Measurements from ENCODE around the gene YAP1. TPM values are rescaled to one million over a fixed set of nuclear protein-coding genes. Genes with fewer than 3 reads are reported as not detected.

YAP1 gene
- total RNA-seq, 1 donor from 2014 or later: 129 TPM

DNA sequence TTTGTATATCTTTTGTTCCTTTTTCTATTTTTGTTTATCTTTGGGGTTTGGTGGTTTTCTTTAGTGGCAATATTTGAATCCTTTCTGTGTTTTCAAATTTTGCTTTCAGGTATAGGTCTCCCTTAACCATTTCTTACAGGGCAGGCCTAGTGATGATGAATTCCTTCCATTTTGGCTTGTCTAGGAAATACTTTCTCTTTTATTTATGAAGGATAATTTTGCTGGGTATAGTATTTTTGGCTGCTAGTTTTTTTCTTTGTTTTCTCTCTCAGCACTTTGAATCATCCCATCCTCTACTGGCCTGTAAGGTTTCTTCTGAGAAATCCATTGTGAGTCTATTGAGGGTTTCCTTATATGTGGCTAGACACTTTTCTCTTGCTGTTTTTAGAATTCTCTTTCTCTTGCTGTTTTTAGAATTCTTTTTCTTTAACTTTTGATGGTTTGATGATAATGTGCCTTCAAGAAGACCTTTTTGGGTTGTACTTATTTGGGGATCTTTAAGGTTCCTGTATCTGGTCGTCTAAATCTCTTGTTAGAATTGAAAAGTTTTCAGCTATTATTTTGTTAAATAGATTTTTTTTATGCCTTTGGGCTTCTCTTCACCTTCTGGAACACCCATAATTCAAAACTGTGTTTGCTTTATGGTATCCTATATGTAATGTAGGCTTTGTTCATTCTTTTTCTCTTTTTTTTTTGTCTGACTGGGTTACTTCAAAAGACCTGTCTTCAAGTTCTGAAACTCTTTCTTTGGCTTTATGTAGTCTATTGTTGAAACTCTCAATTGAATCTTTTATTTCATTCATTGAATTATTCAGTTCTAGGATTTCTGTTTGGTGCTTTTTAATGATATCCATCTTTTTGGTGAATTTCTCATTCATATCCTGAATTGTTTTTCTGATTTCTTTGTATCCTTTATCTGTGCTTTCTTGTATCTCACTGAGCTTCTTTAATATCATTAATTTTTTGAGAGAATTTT is 38.5 kb upstream of the YAP1 start:
- peak; percentile 67 for FAIRE-seq
- TF ChIP-seq, protein P1, sequence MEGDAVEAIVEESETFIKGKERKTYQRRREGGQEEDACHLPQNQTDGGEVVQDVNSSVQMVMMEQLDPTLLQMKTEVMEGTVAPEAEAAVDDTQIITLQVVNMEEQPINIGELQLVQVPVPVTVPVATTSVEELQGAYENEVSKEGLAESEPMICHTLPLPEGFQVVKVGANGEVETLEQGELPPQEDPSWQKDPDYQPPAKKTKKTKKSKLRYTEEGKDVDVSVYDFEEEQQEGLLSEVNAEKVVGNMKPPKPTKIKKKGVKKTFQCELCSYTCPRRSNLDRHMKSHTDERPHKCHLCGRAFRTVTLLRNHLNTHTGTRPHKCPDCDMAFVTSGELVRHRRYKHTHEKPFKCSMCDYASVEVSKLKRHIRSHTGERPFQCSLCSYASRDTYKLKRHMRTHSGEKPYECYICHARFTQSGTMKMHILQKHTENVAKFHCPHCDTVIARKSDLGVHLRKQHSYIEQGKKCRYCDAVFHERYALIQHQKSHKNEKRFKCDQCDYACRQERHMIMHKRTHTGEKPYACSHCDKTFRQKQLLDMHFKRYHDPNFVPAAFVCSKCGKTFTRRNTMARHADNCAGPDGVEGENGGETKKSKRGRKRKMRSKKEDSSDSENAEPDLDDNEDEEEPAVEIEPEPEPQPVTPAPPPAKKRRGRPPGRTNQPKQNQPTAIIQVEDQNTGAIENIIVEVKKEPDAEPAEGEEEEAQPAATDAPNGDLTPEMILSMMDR (IDR thresholded peaks at IDR 0.05; ENCODE audit: insufficient read depth, low read depth, low read length): no peak
- no peak for TF ChIP-seq EZH2 (IDR thresholded peaks at IDR 0.05; ENCODE audit: insufficient read depth, low read length)

DNA sequence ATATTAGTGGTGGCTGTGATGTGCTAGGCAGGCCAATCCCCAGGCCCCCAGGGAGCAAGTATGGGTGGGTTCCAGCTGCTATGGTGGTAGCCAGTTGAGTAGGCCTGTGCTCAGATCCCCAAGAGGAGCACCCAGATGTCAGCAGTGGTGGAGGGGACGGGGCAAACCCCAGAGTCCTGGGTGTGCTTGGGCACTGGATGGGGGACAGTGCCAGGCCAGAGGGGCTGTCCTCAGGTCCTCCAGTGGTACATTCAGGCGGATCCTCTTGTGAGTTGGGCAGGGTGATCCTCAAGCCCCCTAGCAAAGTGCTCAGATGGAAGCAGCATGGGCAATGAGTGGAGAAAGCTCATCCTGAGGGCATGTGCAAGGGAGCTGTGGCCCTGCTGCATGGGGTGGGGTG is 37.0 kb upstream of the YAP1 start:
- Mint-ChIP-seq H3K9me3 (ENCODE audit: unreplicated experiment) (peaks cover 24% of the 10 kb centered on the region), H3K27me3 (ENCODE audit: low read depth, unreplicated experiment) (no peaks in the 10 kb centered on the region), H3K27ac (ENCODE audit: unreplicated experiment) (no peak overlapping the region), H3K4me1 (ENCODE audit: low read depth, unreplicated experiment) (no peaks in the 10 kb centered on the region), H3K4me3 (ENCODE audit: unreplicated experiment) (no peak overlapping the region), H3K36me3 (ENCODE audit: low read depth, unreplicated experiment) (peaks cover 3% of the 10 kb centered on the region)
- H3K4me1 ChIP-seq (ENCODE audit: insufficient read depth, low read length): no peaks in the 10 kb centered on the region
- no peak for FAIRE-seq
- H4K20me1 ChIP-seq (ENCODE audit: insufficient read depth, low read length): no peaks in the 10 kb centered on the region
- DNase-seq (ENCODE audit: low read depth): no peak
- H3K9me3 ChIP-seq (ENCODE audit: insufficient read depth, low read depth, low read length): peaks cover 4% of the 10 kb centered on the region
- no peaks in the 10 kb centered on the region for H3K36me3 ChIP-seq (ENCODE audit: insufficient read depth, low read length)
- no peak overlapping the region for H3K4me2 ChIP-seq (ENCODE audit: low read length)
- no peak overlapping the region for H3K9ac ChIP-seq (ENCODE audit: low read length)
- TF ChIP-seq EZH2 (IDR thresholded peaks at IDR 0.05; ENCODE audit: insufficient read depth, low read length): no peak
- TF ChIP-seq, protein P1 (IDR thresholded peaks at IDR 0.05; ENCODE audit: insufficient read depth, low read depth, low read length): no peak
- no peak overlapping the region for H3K4me3 ChIP-seq (ENCODE audit: insufficient read depth, low read depth, low read length)
- no peaks in the 10 kb centered on the region for H3K79me2 ChIP-seq (ENCODE audit: insufficient read depth, low read length)
- no peak overlapping the region for H3K27ac ChIP-seq (ENCODE audit: low read depth, low read length)
- H2AFZ ChIP-seq (ENCODE audit: low read depth, low read length): no peak overlapping the region
- no peaks in the 10 kb centered on the region for H3K27me3 ChIP-seq (ENCODE audit: insufficient read depth, low read length)

More for the DNA sequence above, 38.5 kb upstream of the YAP1 start:
- no peaks in the 10 kb centered on the region for H3K4me1 Mint-ChIP-seq (ENCODE audit: low read depth, unreplicated experiment)
- no peak overlapping the region for H3K9ac ChIP-seq (ENCODE audit: low read length)
- no peak overlapping the region for H3K4me3 Mint-ChIP-seq (ENCODE audit: unreplicated experiment)
- H2AFZ ChIP-seq (ENCODE audit: low read depth, low read length): no peak overlapping the region
- peaks cover 3% of the 10 kb centered on the region for H3K36me3 Mint-ChIP-seq (ENCODE audit: low read depth, unreplicated experiment)
- H3K4me3 ChIP-seq (ENCODE audit: insufficient read depth, low read depth, low read length): no peak overlapping the region
- H3K79me2 ChIP-seq (ENCODE audit: insufficient read depth, low read length): no peaks in the 10 kb centered on the region
- no peaks in the 10 kb centered on the region for H3K27me3 ChIP-seq (ENCODE audit: insufficient read depth, low read length)
- no peaks in the 10 kb centered on the region for H3K27me3 Mint-ChIP-seq (ENCODE audit: low read depth, unreplicated experiment)
- H4K20me1 ChIP-seq (ENCODE audit: insufficient read depth, low read length): no peaks in the 10 kb centered on the region
- peaks cover 24% of the 10 kb centered on the region for H3K9me3 Mint-ChIP-seq (ENCODE audit: unreplicated experiment)
- peaks cover 4% of the 10 kb centered on the region for H3K9me3 ChIP-seq (ENCODE audit: insufficient read depth, low read depth, low read length)
- H3K27ac Mint-ChIP-seq (ENCODE audit: unreplicated experiment): no peak overlapping the region
- no peak overlapping the region for H3K4me2 ChIP-seq (ENCODE audit: low read length)
- H3K36me3 ChIP-seq (ENCODE audit: insufficient read depth, low read length): no peaks in the 10 kb centered on the region
- no peak for DNase-seq (ENCODE audit: low read depth)
- H3K27ac ChIP-seq (ENCODE audit: low read depth, low read length): no peak overlapping the region
- no peaks in the 10 kb centered on the region for H3K4me1 ChIP-seq (ENCODE audit: insufficient read depth, low read length)

DNA sequence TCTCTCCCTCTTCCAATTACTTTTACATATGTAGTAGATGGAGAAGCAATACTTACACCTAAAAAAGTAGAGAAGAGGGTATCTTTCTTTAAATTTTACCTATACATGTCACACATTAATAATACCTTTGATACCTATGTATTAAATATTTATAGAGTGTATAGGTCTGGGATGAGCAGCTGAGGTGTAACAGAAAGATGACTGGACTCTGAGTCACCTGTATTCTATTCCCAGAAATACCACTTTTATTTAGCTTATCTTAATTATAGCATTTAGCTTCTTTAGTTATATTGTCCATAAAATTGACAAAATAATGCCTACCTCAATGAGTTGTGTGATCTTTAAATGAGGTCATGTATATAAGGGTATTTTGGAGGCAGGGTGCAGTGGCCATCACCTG is 30.6 kb upstream of the YAP1 start:
- H3K4me1 Mint-ChIP-seq (ENCODE audit: low read depth, unreplicated experiment): no peaks in the 10 kb centered on the region
- no peak for FAIRE-seq
- H3K27me3 Mint-ChIP-seq (ENCODE audit: low read depth, unreplicated experiment): no peaks in the 10 kb centered on the region

More for the DNA sequence above, 30.6 kb upstream of the YAP1 start:
- Histone ChIP-seq H3K79me2 (ENCODE audit: insufficient read depth, low read length) (no peaks in the 10 kb centered on the region), H3K27me3 (ENCODE audit: insufficient read depth, low read length) (no peaks in the 10 kb centered on the region), H3K27ac (ENCODE audit: low read depth, low read length) (no peak overlapping the region), H3K4me3 (ENCODE audit: insufficient read depth, low read depth, low read length) (no peak overlapping the region), H2AFZ (ENCODE audit: low read depth, low read length) (no peak overlapping the region), H3K36me3 (ENCODE audit: insufficient read depth, low read length) (no peaks in the 10 kb centered on the region), H4K20me1 (ENCODE audit: insufficient read depth, low read length) (no peaks in the 10 kb centered on the region), H3K4me1 (ENCODE audit: insufficient read depth, low read length) (no peaks in the 10 kb centered on the region), H3K9ac (ENCODE audit: low read length) (no peak overlapping the region), H3K4me2 (ENCODE audit: low read length) (no peak overlapping the region), H3K9me3 (ENCODE audit: insufficient read depth, low read depth, low read length) (no peaks in the 10 kb centered on the region)
- no peaks in the 10 kb centered on the region for H3K9me3 Mint-ChIP-seq (ENCODE audit: unreplicated experiment)
- no peak overlapping the region for H3K4me3 Mint-ChIP-seq (ENCODE audit: unreplicated experiment)
- no peak for DNase-seq (ENCODE audit: low read depth)
- TF ChIP-seq, protein P1 (IDR thresholded peaks at IDR 0.05; ENCODE audit: insufficient read depth, low read depth, low read length): no peak
- TF ChIP-seq EZH2 (IDR thresholded peaks at IDR 0.05; ENCODE audit: insufficient read depth, low read length): no peak
- no peaks in the 10 kb centered on the region for H3K36me3 Mint-ChIP-seq (ENCODE audit: low read depth, unreplicated experiment)
- H3K27ac Mint-ChIP-seq (ENCODE audit: unreplicated experiment): no peak overlapping the region
